ENCODE results near the gene INPP5D.

INPP5D gene

GRCh38 chr2:233250568-233250967 is 190.4 kb downstream of the INPP5D start:
- no peak for DNase-seq

GRCh38 chr2:233250985-233251305 is 190.8 kb downstream of the INPP5D start:
- DNase-seq = no peak

GRCh38 chr2:233251306-233252116 is 191.4 kb downstream of the INPP5D start, which contains the start of gene ATG16L1:
TSS of gene ATG16L1 (plus strand) at chr2:233251673. CDS start at chr2:233251828, 155 bp downstream.
- peak; percentile 92 to 94 for DNase-seq

- DNase-seq = no peak
Measured at GRCh38 chr2:233252227-233252626, 192.1 kb downstream of the INPP5D start.

DNA sequence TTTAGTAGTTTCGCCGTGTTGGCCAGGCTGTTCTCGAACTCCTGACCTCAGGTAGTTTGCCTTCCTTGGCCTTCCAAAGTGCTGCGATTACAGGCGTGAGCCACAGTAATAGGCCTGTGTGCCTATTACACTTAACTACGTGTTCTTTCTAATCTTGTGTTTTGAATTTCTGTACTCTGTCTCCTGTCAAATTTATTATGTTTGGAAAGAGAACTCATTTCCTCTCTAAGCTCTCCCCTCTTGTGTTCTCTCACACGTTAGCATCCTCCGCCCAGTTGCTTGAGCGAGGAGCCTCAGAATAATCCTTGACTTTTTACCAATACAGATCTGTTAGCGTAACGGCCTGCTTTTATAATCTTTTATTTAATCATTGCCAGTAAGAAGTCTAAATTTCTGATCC is 195.0 kb downstream of the INPP5D start:
- no peak for DNase-seq

- DNase-seq = no peak
Measured at GRCh38 chr2:233256048-233256447, 195.9 kb downstream of the INPP5D start.
